GM19468 (cell line): ENCODE results near the gene TNNT1.

Experiments used
- ATAC-seq: cut with Tn5 transposase; IDR thresholded peaks from one replicate; pipeline ENCODE4 v1.9.1; 2021; ENCODE audit warnings: mild to moderate bottlenecking, moderate library complexity, moderate number of reproducible peaks; ENCODE audit not compliant: unreplicated experiment; ENCODE audit errors: extremely low read depth

Gene TNNT1

DNA sequence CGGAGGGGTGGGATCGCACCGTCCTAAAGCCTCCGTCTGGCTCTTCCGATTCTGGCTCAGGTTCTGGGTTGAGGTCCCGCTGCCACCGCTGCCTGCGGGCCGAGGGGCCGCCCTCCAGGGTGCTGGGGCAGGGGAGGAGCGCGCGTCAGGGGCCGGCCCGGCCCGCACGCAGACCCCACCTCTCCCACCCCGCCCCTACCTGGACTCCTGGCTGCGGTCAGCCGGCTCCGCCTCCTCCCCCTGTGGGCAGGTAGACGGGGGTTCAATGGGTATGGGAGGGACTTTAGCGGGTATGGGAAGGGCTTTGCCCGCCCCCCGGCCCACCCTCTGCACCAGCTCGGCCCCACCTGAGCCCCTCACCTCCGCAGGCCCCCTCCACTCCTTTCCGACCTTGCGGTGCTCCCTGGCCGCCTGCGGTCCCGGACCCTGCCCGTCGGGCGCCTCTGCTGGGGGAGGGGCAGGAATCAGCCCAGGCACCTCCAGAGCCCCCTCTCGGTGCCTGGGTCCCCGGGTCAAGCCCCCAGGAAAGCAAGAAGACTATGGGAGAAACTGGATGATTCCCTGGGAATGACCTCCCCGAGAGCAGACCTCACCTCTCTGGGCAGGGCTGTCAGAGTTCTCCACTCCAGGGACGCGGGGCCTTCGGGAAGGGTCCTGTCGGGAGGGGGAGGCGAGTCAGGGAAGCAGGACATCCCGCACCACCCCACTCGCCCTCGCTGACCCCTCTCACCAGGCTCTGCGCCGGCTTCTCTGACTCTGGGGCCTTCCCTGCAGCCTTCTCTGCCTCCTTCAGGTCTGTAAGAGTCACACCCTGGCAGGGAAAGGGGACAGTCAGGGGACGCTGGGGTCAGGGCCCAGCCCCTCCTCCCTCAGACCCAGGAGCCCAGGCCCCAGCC is 56.3 kb downstream of the TNNT1 start:
- no peak for ATAC-seq

DNA sequence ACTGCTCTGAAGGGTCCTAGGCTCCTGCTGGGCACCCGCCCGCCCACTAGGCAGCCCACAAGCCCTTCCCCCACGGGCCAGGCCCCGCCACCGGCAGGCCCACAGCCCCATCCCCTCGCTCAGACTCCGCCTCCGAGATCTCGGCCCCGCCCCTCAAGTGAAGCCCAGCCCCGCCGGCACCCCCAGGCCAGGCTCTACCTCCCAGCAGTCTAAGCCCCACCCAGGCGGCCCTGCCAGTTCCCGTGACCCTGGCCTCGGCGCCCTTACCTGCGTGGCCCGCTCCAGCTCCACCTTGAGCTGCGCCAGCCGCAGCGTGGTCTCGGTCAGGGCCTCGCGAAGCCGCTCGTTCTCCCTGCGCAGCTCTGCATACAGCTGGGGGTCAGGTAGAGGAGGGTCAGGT is 57.1 kb downstream of the TNNT1 start:
- no peak for ATAC-seq

DNA sequence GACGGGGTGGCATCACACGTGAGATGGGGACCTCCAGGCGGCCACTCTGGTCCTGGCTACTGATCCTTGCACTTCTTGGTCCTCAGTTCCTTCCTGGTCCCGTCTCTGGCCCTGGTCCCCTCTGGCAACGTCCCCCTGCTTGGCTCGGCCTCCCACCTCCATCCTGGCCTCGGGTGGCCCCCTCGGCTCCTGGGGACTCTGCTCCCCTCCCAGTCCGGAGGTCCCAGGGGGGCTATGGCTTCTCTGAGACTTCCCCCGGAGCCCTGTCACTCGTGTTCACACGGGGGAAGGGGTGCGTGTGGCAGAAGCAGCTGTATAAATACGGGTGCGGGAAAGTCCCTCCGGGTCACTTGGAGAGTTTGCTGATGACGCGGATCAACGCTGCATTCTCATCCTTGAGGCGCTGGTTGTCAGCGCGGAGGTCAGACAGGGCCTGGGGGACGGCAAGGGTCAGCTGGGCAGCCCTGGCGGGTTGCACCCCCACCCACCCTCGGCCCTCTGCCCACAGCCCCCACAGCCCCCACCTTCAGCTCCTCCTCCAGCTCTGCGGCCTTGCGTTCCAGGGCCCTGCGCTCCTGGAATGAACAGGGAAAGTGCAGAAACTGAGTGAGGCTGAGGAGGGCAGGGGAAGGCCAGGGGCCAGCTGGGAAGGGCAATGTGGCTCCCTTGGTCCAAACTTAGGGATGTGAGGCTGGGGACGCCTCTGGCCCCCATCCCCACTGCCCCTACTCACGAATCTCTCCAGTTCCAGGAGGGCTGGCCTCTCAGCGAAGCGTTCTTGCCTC is 57.7 kb downstream of the TNNT1 start:
- no peak for ATAC-seq

DNA sequence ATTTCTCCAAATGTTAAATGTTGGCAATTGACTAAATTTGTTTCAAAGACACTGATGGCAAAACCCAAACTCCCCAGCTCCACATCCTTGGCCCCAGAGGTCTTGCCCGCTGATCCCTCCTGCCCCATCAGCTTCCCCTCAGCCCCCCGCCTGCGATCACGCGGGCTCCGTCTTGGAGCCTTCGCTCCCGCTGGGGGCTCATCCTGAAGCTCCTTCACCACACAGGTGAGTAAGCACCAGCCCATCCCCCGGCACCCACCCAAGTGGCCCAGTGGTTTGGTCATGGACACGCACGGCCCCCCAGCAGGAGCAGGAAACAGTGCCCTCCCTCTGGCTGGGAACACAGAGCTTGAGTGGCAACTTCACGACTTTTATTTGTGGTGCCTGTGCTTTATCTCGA is 58.4 kb downstream of the TNNT1 start:
- ATAC-seq: no peak

DNA sequence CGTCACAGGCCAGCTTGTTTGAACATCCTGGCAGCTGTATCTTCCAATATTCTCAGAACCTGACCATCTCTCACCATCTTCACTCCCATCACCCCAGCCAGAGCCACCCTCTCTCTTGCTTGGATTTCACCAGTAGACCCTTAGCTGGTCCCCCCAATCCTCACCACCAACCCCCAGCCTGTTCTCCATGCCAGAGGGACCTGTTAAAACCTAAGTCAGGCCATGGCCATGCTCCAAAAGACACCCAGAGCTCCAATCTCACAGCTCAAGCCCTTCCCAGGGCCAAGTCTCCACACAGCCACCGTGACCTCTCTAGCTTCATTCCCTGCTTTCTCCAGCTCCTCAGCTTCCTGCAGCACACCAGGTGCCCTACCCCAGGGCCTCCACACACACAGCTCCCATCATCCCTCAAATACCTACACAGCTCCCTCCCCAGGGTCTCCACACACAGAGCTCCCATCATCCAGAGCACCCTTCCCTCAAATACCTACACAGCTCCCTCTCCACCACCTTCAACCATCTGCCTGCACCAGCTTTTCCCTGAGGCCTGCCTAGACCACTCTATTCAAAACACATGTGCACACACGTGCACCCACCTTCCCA is 59.6 kb downstream of the TNNT1 start:
- ATAC-seq: no peak

DNA sequence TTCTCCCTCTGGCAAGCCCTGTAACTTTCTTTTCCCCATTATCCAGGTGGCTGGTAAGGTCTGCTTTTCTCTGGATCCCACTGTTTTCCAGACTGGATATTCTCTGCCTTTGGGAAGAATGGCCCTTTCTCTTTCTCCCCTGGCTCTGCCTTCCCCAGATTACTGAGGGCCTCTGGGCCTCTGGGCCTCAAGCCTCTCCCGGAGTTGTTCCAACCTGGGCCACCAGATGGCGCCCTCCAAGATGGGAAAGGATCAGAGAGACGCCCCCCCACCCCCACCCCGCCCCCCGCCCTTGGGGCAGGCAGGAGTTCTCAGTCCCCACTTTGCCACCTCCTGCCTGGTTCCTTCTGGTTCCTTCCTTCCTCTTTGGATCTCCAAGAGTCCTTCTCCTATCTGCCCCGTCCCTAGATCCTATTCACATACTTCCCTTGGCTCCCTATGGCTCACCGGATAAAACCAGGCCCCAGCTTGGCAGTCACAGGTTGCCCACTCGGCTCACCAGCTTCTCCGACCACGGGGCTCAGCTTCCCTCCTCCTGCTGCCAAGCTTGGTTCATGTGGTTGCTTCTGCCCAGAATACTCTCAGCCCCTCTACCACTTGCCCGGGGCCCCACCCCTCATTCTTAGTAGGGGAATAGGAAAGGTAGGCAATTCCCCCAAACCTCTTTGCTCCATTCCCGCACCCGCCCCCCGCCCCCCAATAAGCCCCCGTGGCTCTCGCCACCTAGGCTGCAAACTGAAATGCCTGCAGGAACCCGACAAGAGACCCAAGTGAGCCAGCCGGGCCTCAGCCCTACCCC is 60.3 kb downstream of the TNNT1 start:
- ATAC-seq: no peak

DNA sequence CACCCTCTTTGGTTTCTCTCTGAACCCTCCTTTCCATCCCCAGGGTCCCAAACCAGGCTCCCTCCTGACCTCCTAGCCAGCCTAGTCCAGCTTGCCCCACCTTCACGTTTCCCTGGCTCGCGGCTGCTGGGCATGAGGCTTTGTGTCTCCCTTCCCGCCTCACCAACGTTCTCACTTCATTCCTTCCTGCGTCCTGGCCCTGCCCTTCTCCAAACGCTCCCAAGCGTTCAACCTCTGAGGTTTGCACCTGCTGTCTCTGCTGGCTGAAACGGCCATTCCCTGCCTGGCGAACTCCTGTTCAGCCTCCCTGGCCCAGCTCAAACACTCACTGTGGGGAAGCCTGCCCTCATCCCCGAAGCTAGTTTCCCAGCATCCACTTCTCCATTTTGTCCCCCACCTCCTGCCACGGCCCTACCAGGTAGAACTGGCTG is 61.0 kb downstream of the TNNT1 start:
- no peak for ATAC-seq

DNA sequence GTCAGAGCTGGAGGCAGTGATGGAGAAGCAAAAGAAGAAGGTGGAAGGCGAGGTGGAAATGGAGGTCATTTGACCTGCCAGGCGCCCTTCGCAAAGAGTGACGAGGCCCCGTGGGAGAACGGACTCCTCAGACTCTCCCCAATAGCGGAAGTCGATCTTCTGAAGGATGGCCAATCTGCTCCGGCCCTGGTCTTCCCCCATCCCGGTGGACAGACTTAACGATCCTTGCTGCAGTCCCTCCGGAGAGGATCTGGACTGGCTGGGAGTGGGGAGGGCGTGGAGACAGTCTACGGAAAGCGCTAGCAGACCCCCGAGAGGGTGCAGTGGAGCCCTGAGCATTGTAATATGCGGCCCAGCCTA is 61.5 kb downstream of the TNNT1 start:
- no peak for ATAC-seq

DNA sequence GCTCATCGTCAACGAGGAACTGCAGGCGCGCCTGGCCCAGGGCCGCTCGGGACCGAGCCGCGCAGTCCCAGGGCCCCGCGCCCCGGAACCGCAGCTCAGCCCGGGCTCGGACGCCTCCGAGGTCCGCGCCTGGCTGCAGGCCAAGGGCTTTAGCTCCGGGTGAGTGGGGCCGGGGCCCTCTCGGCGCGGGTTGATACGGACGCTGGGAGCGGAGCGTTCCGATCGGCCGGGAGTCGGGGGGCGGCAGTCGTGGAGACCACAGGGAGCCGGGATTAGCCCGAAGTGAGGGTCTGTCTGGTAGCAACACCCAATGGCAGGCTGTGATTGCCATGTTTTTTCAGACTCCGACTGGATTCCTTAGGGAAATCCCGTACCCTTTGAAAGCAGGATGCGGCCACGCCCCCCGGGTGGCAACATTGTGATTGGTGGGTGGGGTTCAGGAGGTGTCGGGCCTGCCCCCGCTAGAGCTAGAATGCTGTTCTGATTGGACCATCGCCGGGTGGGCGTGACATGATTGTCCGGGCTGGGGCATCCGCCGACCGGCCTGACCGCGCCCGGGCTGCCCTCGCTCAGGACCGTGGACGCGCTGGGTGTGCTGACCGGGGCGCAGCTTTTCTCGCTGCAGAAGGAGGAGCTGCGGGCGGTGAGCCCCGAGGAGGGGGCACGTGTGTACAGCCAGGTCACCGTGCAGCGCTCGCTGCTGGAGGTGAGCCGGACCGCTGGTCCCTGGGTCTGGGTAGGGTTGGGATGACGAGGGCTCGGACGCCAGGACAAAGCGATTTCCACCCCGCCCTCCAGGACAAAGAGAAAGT is 62.1 kb downstream of the TNNT1 start:
- no peak for ATAC-seq

DNA sequence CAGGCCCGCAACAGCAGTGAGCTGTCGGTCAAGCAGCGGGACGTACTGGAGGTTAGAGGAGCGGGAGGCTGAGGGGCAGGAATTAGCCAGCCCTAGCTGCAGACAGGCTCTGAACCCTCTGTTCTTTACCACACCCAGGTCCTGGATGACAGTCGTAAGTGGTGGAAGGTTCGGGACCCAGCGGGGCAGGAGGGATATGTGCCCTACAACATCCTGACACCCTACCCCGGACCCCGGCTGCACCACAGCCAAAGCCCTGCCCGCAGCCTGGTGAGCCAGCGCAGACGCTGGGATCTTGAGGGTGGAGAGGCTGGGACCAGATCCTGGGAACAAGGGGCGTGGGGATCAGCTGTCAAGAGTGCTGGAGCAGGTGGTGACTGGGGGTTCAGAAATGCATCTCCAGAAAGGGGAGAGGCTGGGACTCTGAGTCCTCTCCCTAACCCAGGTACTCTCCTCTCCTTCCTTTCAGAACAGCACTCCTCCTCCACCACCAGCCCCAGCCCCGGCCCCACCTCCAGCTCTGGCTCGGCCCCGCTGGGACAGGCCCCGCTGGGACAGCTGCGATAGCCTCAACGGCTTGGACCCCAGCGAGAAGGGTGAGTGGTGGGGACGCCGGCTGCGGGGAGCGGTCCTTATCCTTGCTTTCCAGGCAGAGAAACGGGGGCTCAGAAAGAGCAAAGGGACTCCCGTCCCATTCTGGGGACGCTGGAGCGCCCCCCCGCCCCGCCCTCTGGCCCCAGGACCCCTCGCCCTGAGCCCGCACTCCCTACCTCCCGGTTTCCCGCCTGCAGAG is 62.9 kb downstream of the TNNT1 start:
- no peak for ATAC-seq

DNA sequence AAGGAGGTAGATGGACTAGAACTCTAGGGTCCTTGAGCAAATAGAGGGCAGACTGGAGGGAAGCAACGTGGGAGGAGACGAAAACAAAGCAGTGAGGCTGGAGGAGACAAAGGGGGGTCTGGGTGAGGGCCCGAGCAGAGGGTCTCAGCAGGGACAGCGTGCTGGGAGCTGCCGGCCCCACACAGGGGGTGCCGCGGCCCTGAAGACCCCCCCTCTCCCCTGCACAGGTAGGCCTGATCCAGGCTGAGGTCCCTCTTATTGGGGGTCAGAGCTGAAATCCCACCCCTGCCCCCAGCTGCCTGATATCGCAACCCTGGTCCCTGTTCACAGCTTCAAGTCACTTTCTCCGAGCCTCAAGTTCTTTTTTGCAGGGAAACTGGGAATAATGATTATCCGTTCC is 64.6 kb downstream of the TNNT1 start:
- ATAC-seq: no peak

DNA sequence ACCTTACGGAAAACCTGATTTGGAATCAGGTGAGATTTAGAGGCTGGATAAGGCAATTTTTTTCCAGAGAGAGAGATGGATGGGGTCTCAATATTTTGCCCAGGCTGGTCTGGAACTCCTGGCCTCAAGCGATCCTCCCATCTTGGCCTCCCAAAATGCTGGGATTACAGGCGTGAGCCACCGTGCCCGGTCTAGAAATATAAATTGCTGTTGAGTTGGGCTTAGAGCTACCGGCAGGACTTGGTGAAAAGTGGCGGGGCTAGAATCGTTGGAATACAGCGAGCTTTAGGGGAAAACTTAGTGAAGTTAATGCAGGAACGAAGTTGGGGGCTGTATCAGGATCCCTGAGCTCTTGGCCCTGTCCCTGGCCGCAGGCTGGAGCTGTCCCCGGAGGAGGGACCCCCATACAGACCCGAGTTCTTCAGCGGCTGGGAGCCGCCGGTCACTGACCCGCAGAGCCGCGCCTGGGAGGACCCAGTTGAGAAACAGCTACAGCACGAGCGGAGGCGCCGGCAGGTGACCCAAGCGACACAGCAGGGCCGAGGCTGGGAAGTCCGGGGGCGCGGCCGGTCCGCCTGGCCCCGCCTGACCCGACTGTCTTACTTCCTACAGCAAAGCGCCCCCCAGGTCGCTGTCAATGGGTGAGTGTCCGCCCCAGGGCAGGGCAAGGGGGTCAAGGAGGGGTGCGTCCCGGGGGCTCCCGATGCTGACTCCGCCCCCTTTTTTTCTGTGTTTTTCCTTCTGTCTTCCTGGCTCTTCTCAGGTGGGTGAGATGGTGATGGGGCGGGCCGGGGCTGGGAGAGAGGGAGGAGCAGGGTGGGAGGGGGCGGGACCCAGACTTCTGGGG is 65.8 kb downstream of the TNNT1 start:
- no peak for ATAC-seq
